ENCODE data around the gene KCTD19. TPM values are rescaled to one million over a fixed set of nuclear protein-coding genes. Genes with fewer than 3 reads are reported as not detected.
"Not testable (repeated sequence)": the region's sequence is repeated elsewhere in the genome, so short reads cannot be mapped to it uniquely, and the experiment has no call there.

The KCTD19 gene
- total RNA-seq (2022), result 3.8 and 5.6 TPM in 2 replicates
- Bru-seq, nascent RNA, result percentile 37 among the genes with signal in this experiment
- BruChase-seq, experiment 1, labeled RNA remaining after a 6-hour chase, result percentile 36 among the genes with signal in this experiment
- percentile 34 among the genes with signal in this experiment for BruChase-seq, experiment 2, labeled RNA remaining after a 2-hour chase
- long read RNA-seq, partial matches to known transcripts, result 0 of 3 reads
- long read RNA-seq, other reads (novel, unspliced or antisense), result 3 of 3 reads

DNA sequence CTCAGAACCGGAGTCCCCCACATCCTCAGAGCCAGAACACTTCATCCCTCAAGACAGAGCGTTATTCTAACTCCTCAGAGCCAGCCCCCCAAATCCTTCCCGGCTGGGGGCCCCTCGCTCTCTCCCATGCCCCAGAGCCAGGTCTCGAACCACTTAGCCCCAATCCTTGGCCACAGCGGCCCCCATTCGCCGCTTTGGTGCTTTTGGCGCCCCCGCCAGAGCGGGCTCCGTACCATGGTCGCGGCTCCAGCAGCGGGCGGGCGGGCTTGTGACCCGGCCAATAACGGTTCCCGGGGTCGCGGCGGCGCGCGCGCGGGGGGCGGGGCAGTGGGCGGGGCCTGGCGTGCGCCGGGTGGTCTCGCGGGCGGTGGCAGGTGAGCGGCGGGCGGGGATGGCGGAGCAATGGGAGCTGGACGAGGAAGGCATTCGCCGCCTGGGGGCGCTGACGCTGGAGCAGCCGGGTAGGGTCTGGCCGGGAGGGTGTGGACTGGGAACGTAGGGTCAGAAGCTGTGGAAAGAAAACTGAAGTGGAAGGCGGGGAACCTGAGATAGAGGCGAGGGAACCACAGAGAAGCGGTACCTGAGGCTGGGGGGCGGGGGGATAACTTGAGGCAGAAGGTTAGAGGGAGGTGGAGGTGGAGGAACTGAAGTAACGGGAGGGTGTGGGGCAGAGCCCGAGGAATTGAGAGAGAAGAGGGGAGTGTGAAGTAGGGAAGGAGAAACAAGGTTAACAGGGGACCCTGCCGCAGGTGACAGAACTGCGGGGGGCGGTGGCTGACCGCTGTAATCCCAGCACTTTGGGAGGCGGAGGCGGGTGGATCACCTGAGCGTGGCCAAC, at the start of gene KCTD19, which contains the start of gene LRRC36:
TSS of gene KCTD19 (minus strand) at position 270 of the 838 bp plus-strand sequence. CDS start at position 236, 34 bp downstream.
TSS of gene LRRC36 (plus strand) at position 344 of the 838 bp plus-strand sequence. CDS start at position 392, 48 bp downstream.
- BruUV-seq (replicated peaks), result no TSS peak
- H3K4me3 Mint-ChIP-seq (ENCODE audit: low read depth, unreplicated experiment), result peak within 1 kb of the TSS; percentile 79
- H3K4me1 Mint-ChIP-seq (ENCODE audit: low read depth, unreplicated experiment), result peaks cover 40% of the 10 kb centered on the region
- peak within 1 kb of the TSS; percentile 4 for H3K27ac Mint-ChIP-seq (ENCODE audit: unreplicated experiment)
- H3K36me3 Mint-ChIP-seq (ENCODE audit: insufficient read depth, unreplicated experiment), result peaks cover 25% of the 10 kb centered on the region
- DNase-seq, result peak; percentile 97
- no peaks in the 10 kb centered on the region for H3K27me3 Mint-ChIP-seq (ENCODE audit: unreplicated experiment)
- CTCF ChIA-PET, result interaction anchor here (0.6 to 2.1 kb wide), 17 partner anchors 10 to 641 kb away, joined by 3 to 28 read pairs (median 6); partner anchors contain the start of gene TPPP3
- peaks cover 2% of the 10 kb centered on the region for H3K9me3 Mint-ChIP-seq (ENCODE audit: low read depth, unreplicated experiment)
- intact Hi-C loops (cut with micrococcal nuclease; ENCODE audit: unreplicated experiment), result loop anchor here (2.0 to 5.0 kb wide), 2 partner anchors 36 to 68 kb away; no protein-coding TSS in a partner anchor
- peak; percentile 67 for TF ChIP-seq CTCF (IDR thresholded peaks at IDR 0.05; ENCODE audit: unreplicated experiment)

GRCh38 chr16:67376012-67376411, 49.5 kb upstream of the KCTD19 start:
- H3K27ac Mint-ChIP-seq (ENCODE audit: unreplicated experiment); DNase-seq; H3K27me3 Mint-ChIP-seq (ENCODE audit: unreplicated experiment); BruUV-seq (replicated peaks); H3K36me3 Mint-ChIP-seq (ENCODE audit: insufficient read depth, unreplicated experiment); H3K4me3 Mint-ChIP-seq (ENCODE audit: low read depth, unreplicated experiment); intact Hi-C loops (cut with micrococcal nuclease; ENCODE audit: unreplicated experiment); H3K9me3 Mint-ChIP-seq (ENCODE audit: low read depth, unreplicated experiment): not testable (repeated sequence)
- CTCF ChIA-PET, result interaction anchor here (0.6 kb wide), 1 partner anchor 35 kb away, joined by 3 read pairs; no protein-coding TSS in a partner anchor
- H3K4me1 Mint-ChIP-seq (ENCODE audit: low read depth, unreplicated experiment), result peaks cover 16% of the 10 kb centered on the region

- CTCF ChIA-PET, result interaction anchor here (0.6 to 1.6 kb wide), 3 partner anchors 12 to 61 kb away, joined by 3 to 4 read pairs (median 4); no protein-coding TSS in a partner anchor
- H3K27ac Mint-ChIP-seq (ENCODE audit: unreplicated experiment), result no peak overlapping the region
- H3K4me1 Mint-ChIP-seq (ENCODE audit: low read depth, unreplicated experiment), result peaks cover 16% of the 10 kb centered on the region
- H3K9me3 Mint-ChIP-seq (ENCODE audit: low read depth, unreplicated experiment), result no peaks in the 10 kb centered on the region
- H3K36me3 Mint-ChIP-seq (ENCODE audit: insufficient read depth, unreplicated experiment), result no peaks in the 10 kb centered on the region
- no peaks in the 10 kb centered on the region for H3K27me3 Mint-ChIP-seq (ENCODE audit: unreplicated experiment)
- no TSS peak for BruUV-seq (replicated peaks)
- intact Hi-C loops (cut with micrococcal nuclease; ENCODE audit: unreplicated experiment), result no loop called here
- TF ChIP-seq CTCF (IDR thresholded peaks at IDR 0.05; ENCODE audit: unreplicated experiment), result peak; percentile 68
- no peak overlapping the region for H3K4me3 Mint-ChIP-seq (ENCODE audit: low read depth, unreplicated experiment)
- no peak for DNase-seq
These were observed 46.1 kb upstream of the KCTD19 start for GRCh38 chr16:67372664-67373063.

- TF ChIP-seq CTCF (IDR thresholded peaks at IDR 0.05; ENCODE audit: unreplicated experiment), result no peak
- peaks cover 21% of the 10 kb centered on the region for H3K4me1 Mint-ChIP-seq (ENCODE audit: low read depth, unreplicated experiment)
These were observed 44.1 kb upstream of the KCTD19 start for GRCh38 chr16:67370661-67371060.

More at GRCh38 chr16:67370661-67371060, 44.1 kb upstream of the KCTD19 start:
- intact Hi-C loops (cut with micrococcal nuclease; ENCODE audit: unreplicated experiment), result no loop called here
- H3K27me3 Mint-ChIP-seq (ENCODE audit: unreplicated experiment), result no peaks in the 10 kb centered on the region
- no peaks in the 10 kb centered on the region for H3K9me3 Mint-ChIP-seq (ENCODE audit: low read depth, unreplicated experiment)
- CTCF ChIA-PET, result interaction anchor here (0.7 kb wide), 1 partner anchor 28 kb away, joined by 3 read pairs; no protein-coding TSS in a partner anchor
- H3K36me3 Mint-ChIP-seq (ENCODE audit: insufficient read depth, unreplicated experiment), result no peaks in the 10 kb centered on the region
- H3K4me3 Mint-ChIP-seq (ENCODE audit: low read depth, unreplicated experiment), result no peak overlapping the region
- no peak for DNase-seq
- no peak overlapping the region for H3K27ac Mint-ChIP-seq (ENCODE audit: unreplicated experiment)
- no TSS peak for BruUV-seq (replicated peaks)

Data from Calu3 (cell line).